Karpas-422 (cell line): ENCODE results near the gene PKNOX2. TPM values are rescaled to one million over a fixed set of nuclear protein-coding genes. Genes with fewer than 3 reads are reported as not detected.

Experiments used
- DNase-seq: peaks from one replicate; pipeline ENCODE4 v3.0.0-alpha.2; 2015
- H2AFZ ChIP-seq: fragments of 200-600 bp; sonication (generic); 2 replicates; pipeline ENCODE4 v1.6.1; 2014; ENCODE audit warnings: antibody characterized with exemption, low read length, mixed read lengths
- H3K27ac ChIP-seq: fragments of 200-600 bp; sonication (generic); 2 replicates; pipeline ENCODE4 v1.5.1; 2014; ENCODE audit warnings: mild to moderate bottlenecking, low read length, moderate library complexity
- H3K27me3 ChIP-seq: fragments of 200-600 bp; sonication (generic); 2 replicates; pipeline ENCODE4 v1.6.1; 2014; ENCODE audit warnings: low read length, mixed read lengths
- H3K36me3 ChIP-seq: fragments of 200-600 bp; sonication (generic); 2 replicates; pipeline ENCODE4 v1.6.1; 2014; ENCODE audit warnings: low read length, mixed read lengths; ENCODE audit not compliant: insufficient read depth
- H3K4me1 ChIP-seq: fragments of 200-600 bp; sonication (generic); 2 replicates; pipeline ENCODE4 v1.6.1; 2014; ENCODE audit warnings: mild to moderate bottlenecking, low read length, mixed read lengths
- H3K4me2 ChIP-seq: fragments of 200-600 bp; sonication (generic); 2 replicates; pipeline ENCODE4 v1.6.1; 2014; ENCODE audit warnings: low read length, low read depth, mild to moderate bottlenecking; ENCODE audit not compliant: poor library complexity, severe bottlenecking
- H3K4me3 ChIP-seq: fragments of 200-600 bp; sonication (generic); 2 replicates; pipeline ENCODE4 v1.5.1; 2014; ENCODE audit warnings: mild to moderate bottlenecking, antibody characterized with exemption, low read length, mixed read lengths
- H3K79me2 ChIP-seq: fragments of 200-600 bp; sonication (generic); 2 replicates; pipeline ENCODE4 v1.6.1; 2014; ENCODE audit warnings: mild to moderate bottlenecking, low read length, mixed read lengths
- H3K9ac ChIP-seq: fragments of 200-600 bp; sonication (generic); 2 replicates; pipeline ENCODE4 v1.6.0; 2014; ENCODE audit warnings: low read length
- H3K9me2 ChIP-seq: fragments of 200-600 bp; sonication (generic), shearing (Covaris generic); replicated peaks from 2 replicates; pipeline ENCODE4 v1.6.0; 2014; ENCODE audit warnings: mild to moderate bottlenecking, low read length, moderate library complexity; ENCODE audit not compliant: insufficient read depth
- H3K9me3 ChIP-seq: fragments of 300-700, 200-600 bp; sonication (generic); 2 replicates; pipeline ENCODE4 v1.6.1; 2014; ENCODE audit warnings: low read length, mixed read lengths
- H4K20me1 ChIP-seq: fragments of 200-600 bp; sonication (generic); 2 replicates; pipeline ENCODE4 v1.6.1; 2014; ENCODE audit warnings: mild to moderate bottlenecking, antibody characterized with exemption, low read length, low read depth; ENCODE audit not compliant: insufficient read depth
- total RNA-seq: library from RNA; depleted of rRNA; stranded (reverse); fragments of >200 nt; shearing (Covaris generic); gene quantifications from 2 replicates; pipeline ENCODE4 v1.2.3, GENCODE V29; 2014; ENCODE audit warnings: low replicate concordance

The PKNOX2 gene
- total RNA-seq, 1 experiment from 2014 or later, result 1.5 TPM

DNA sequence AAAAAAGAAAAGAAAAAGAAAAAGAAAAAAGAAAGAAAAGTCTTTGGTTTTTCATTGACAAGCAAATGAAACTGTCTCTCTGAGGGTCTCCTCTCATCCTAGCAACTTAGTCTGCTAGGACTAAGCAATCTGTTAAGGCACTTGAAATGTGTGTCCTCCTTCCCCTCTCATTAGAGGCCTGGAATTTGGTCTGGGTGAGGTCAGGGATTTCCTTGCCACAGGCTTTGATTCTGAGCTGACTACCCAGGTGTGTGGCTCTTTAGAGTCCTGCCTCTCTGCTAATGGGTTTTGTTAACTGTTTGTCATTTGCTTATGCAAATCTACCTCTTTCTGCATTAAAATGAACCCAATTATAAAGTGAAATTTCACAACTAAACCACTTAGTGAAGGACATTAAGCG lies 18.3 kb upstream of the PKNOX2 start:
- no peak overlapping the region for H3K4me3 ChIP-seq
- DNase-seq, result no peak
- H3K27me3 ChIP-seq, result no peaks in the 10 kb centered on the region
- peaks cover 10% of the 10 kb centered on the region for H3K4me1 ChIP-seq
- no peaks in the 10 kb centered on the region for H3K79me2 ChIP-seq
- H3K4me2 ChIP-seq, result no peak overlapping the region
- H3K27ac ChIP-seq, result no peak overlapping the region
- H3K36me3 ChIP-seq, result no peaks in the 10 kb centered on the region
- H3K9me2 ChIP-seq, result no peaks in the 10 kb centered on the region
- H3K9me3 ChIP-seq, result no peaks in the 10 kb centered on the region
- H4K20me1 ChIP-seq, result no peaks in the 10 kb centered on the region
- H2AFZ ChIP-seq, result no peak overlapping the region
- H3K9ac ChIP-seq, result no peak overlapping the region

DNA sequence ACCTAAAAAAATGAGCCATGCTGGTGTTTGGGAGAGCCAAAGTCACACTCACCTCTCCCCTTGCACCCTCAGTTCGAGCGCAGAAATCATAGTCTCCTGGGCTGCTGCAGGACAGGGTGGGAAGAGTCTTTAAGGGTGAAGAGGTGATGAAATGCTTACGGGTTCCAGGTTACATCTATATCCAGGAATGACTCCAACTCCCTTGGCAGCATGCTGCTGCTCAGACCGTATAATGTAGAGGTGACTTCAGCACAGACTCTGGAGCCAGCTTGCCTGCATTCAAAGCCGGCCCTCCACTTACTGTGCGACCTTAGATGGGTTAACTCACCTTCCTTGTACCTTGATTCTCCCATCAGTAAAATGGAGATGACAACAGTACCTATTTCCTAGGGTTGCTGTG lies 17.3 kb upstream of the PKNOX2 start:
- Histone ChIP-seq H3K79me2 (no peaks in the 10 kb centered on the region), H3K36me3 (no peaks in the 10 kb centered on the region), H3K9me2 (no peaks in the 10 kb centered on the region), H2AFZ (no peak overlapping the region), H3K9me3 (no peaks in the 10 kb centered on the region), H3K4me2 (no peak overlapping the region), H3K27me3 (no peaks in the 10 kb centered on the region), H3K27ac (no peak overlapping the region), H4K20me1 (no peaks in the 10 kb centered on the region), H3K4me3 (no peak overlapping the region), H3K9ac (no peak overlapping the region), H3K4me1 (peaks cover 6% of the 10 kb centered on the region)
- no peak for DNase-seq

- Histone ChIP-seq H3K27ac (no peak overlapping the region), H3K4me3 (no peak overlapping the region), H3K4me2 (no peak overlapping the region), H3K9me2 (no peaks in the 10 kb centered on the region), H2AFZ (no peak overlapping the region), H3K27me3 (no peaks in the 10 kb centered on the region), H4K20me1 (no peaks in the 10 kb centered on the region), H3K36me3 (no peaks in the 10 kb centered on the region), H3K9me3 (no peaks in the 10 kb centered on the region), H3K4me1 (peaks cover 6% of the 10 kb centered on the region), H3K9ac (no peak overlapping the region), H3K79me2 (no peaks in the 10 kb centered on the region)
- DNase-seq, result no peak
Observed at GRCh38 chr11:125148011-125148410, 16.5 kb upstream of the PKNOX2 start.

- DNase-seq, result no peak
- no peaks in the 10 kb centered on the region for H3K79me2 ChIP-seq
- H3K9me2 ChIP-seq, result no peaks in the 10 kb centered on the region
- H3K4me1 ChIP-seq, result peaks cover 6% of the 10 kb centered on the region
- H4K20me1 ChIP-seq, result no peaks in the 10 kb centered on the region
- H3K36me3 ChIP-seq, result no peaks in the 10 kb centered on the region
- H3K4me2 ChIP-seq, result no peak overlapping the region
- H3K9ac ChIP-seq, result no peak overlapping the region
- no peak overlapping the region for H2AFZ ChIP-seq
- no peak overlapping the region for H3K27ac ChIP-seq
- H3K4me3 ChIP-seq, result no peak overlapping the region
- H3K27me3 ChIP-seq, result no peaks in the 10 kb centered on the region
- no peaks in the 10 kb centered on the region for H3K9me3 ChIP-seq
Observed at GRCh38 chr11:125148743-125149142, 15.8 kb upstream of the PKNOX2 start.

DNA sequence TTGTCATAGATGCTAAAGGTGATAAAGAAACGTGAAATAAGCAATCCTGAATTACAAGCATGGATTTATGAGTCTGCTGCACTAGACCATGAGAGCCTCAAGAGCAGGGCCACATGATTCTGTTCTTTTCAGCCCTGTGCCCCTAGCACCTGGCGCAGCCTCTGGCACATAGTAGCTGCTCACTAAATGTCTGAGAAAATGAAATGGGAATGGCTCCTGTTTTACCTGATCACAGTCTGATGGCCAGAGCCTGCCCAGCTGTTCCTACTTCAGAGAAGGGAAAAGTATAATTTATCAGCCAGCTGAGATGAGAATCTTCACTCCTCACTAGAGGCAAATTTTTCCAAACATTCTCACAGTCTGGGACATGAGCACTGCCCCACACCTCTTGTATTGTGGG lies 10.7 kb upstream of the PKNOX2 start:
- no peaks in the 10 kb centered on the region for H3K4me1 ChIP-seq
- H3K9me2 ChIP-seq, result no peaks in the 10 kb centered on the region
- no peaks in the 10 kb centered on the region for H3K36me3 ChIP-seq
- no peaks in the 10 kb centered on the region for H4K20me1 ChIP-seq
- no peak overlapping the region for H3K4me2 ChIP-seq
- no peaks in the 10 kb centered on the region for H3K79me2 ChIP-seq
- no peak overlapping the region for H3K4me3 ChIP-seq
- no peak overlapping the region for H2AFZ ChIP-seq
- no peak for DNase-seq
- H3K27ac ChIP-seq, result no peak overlapping the region
- H3K27me3 ChIP-seq, result no peaks in the 10 kb centered on the region
- H3K9me3 ChIP-seq, result no peaks in the 10 kb centered on the region
- no peak overlapping the region for H3K9ac ChIP-seq

GRCh38 chr11:125154378-125155099 lies 10.0 kb upstream of the PKNOX2 start:
- no peak overlapping the region for H2AFZ ChIP-seq
- H3K36me3 ChIP-seq, result no peaks in the 10 kb centered on the region
- H3K4me3 ChIP-seq, result no peak overlapping the region
- no peak overlapping the region for H3K4me2 ChIP-seq
- H3K9ac ChIP-seq, result no peak overlapping the region
- no peaks in the 10 kb centered on the region for H3K9me2 ChIP-seq
- H4K20me1 ChIP-seq, result no peaks in the 10 kb centered on the region
- no peaks in the 10 kb centered on the region for H3K79me2 ChIP-seq
- H3K27me3 ChIP-seq, result no peaks in the 10 kb centered on the region
- no peaks in the 10 kb centered on the region for H3K4me1 ChIP-seq
- DNase-seq, result no peak
- H3K27ac ChIP-seq, result no peak overlapping the region
- H3K9me3 ChIP-seq, result no peaks in the 10 kb centered on the region

GRCh38 chr11:125155100-125155444 lies 9.5 kb upstream of the PKNOX2 start:
- Histone ChIP-seq H3K36me3 (no peaks in the 10 kb centered on the region), H4K20me1 (no peaks in the 10 kb centered on the region)

DNA sequence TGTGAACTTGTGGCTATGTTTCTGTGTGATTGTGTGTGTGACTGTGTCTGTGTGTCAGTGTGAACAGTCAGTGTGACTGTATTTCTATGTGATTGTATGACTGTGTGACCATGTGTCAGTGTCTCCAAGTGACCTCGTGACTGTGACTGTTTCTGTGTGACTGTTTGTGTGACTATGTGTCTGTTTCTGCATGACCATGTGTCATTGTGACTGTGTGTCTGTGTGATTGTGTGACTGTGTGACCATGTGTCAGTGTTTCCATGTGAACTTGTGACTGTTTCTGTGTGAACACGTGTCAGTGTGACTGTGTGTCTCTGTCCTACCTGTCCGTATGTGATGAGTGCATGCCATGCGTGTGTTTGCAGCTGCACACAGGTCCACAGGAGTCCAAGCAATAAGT lies 8.8 kb upstream of the PKNOX2 start:
- no peaks in the 10 kb centered on the region for H3K36me3 ChIP-seq
- H3K9me3 ChIP-seq, result no peaks in the 10 kb centered on the region
- H3K9me2 ChIP-seq, result no peaks in the 10 kb centered on the region
- H3K9ac ChIP-seq, result no peak overlapping the region
- H4K20me1 ChIP-seq, result no peaks in the 10 kb centered on the region
- no peak overlapping the region for H3K4me2 ChIP-seq
- H3K27me3 ChIP-seq, result no peaks in the 10 kb centered on the region
- H2AFZ ChIP-seq, result no peak overlapping the region
- no peaks in the 10 kb centered on the region for H3K4me1 ChIP-seq
- H3K4me3 ChIP-seq, result no peak overlapping the region
- no peak overlapping the region for H3K27ac ChIP-seq
- no peak for DNase-seq
- H3K79me2 ChIP-seq, result no peaks in the 10 kb centered on the region

More at GRCh38 chr11:125155100-125155444, 9.5 kb upstream of the PKNOX2 start:
- Histone ChIP-seq H3K27ac (no peak overlapping the region), H3K4me1 (no peaks in the 10 kb centered on the region), H3K79me2 (no peaks in the 10 kb centered on the region), H3K4me3 (no peak overlapping the region), H3K9me3 (no peaks in the 10 kb centered on the region), H3K9ac (no peak overlapping the region), H3K27me3 (no peaks in the 10 kb centered on the region), H3K4me2 (no peak overlapping the region), H3K9me2 (no peaks in the 10 kb centered on the region), H2AFZ (no peak overlapping the region)
- DNase-seq, result no peak
